Panc1 (cell line): ENCODE data around the gene TMEM164. TPM values are rescaled to one million over a fixed set of nuclear protein-coding genes. Genes with fewer than 3 reads are reported as not detected.

ENCODE experiments used
- ATAC-seq: fragments of 200-7000 bp; cut with Tn5 transposase; 2 replicates; pipeline ENCODE4 v1.9.1; 2020; ENCODE audit warnings: mild to moderate bottlenecking, moderate library complexity
- BruUV-seq: library from RNA; stranded (reverse); fragments of 400-500 nt; replicated peaks from 2 replicates; lab custom pipeline; 2021; lab: Mats Ljungman, UMichigan
- CTCF ChIA-PET: fragments of 300-600 bp; sonication (Branson Sonifier 250); formaldehyde crosslinking; loops from one replicate; lab custom pipeline; 2022; ENCODE audit warnings: antibody characterized with exemption; lab: Charles Lee
- POLR2A ChIA-PET: fragments of 300-600 bp; sonication (Branson Sonifier 250); formaldehyde crosslinking; loops from one replicate; lab custom pipeline; 2022; ENCODE audit warnings: antibody characterized with exemption; lab: Charles Lee
- DNase-seq: peaks from one replicate; pipeline ENCODE4 v3.0.0-alpha.2; 2010; ENCODE audit warnings: low read depth, low spot score
- H3K27ac ChIP-seq: 2 replicates; pipeline ENCODE4 v1.5.1; 2011; ENCODE audit warnings: mild to moderate bottlenecking, low read length, inconsistent platforms
- H3K27me3 ChIP-seq: fragments of 200-500 bp; sonication (Bioruptor generic); 2 replicates; pipeline ENCODE4 v1.6.0; 2014; ENCODE audit warnings: low read length, inconsistent platforms; ENCODE audit not compliant: control insufficient read depth, insufficient read depth
- H3K36me3 ChIP-seq: fragments of 200-500 bp; sonication (Bioruptor generic); 2 replicates; pipeline ENCODE4 v1.5.1; 2014; ENCODE audit warnings: inconsistent platforms, mild to moderate bottlenecking, low read length, moderate library complexity; ENCODE audit not compliant: control insufficient read depth, insufficient read depth
- H3K4me1 ChIP-seq: 2 replicates; pipeline ENCODE4 v1.5.1; 2011; ENCODE audit warnings: inconsistent platforms, mild to moderate bottlenecking, low read length, moderate library complexity; ENCODE audit not compliant: control insufficient read depth, insufficient read depth
- H3K4me3 ChIP-seq, 2 experiments: 2 replicates each; pipeline ENCODE4 v1.5.1; 2011 to 2012; ENCODE audit warnings: low read depth in 2 of 2, low read length in 2 of 2, mild to moderate bottlenecking in 2 of 2, inconsistent platforms in 1 of 2, moderate library complexity in 1 of 2
- H3K9me3 ChIP-seq: fragments of 200-500 bp; sonication (Bioruptor generic); 2 replicates; pipeline ENCODE4 v1.5.1; 2014; ENCODE audit warnings: low read depth, mild to moderate bottlenecking, inconsistent platforms, low read length, moderate library complexity; ENCODE audit not compliant: control insufficient read depth, insufficient read depth
- CTCF ChIP-seq: fragments of 450-650 bp; IDR thresholded peaks from 2 replicates; pipeline ENCODE4 v1.5.1; 2017; ENCODE audit warnings: mild to moderate bottlenecking
- POLR2AphosphoS5 ChIP-seq: IDR thresholded peaks from 2 replicates; pipeline ENCODE4 v1.6.1; 2012; ENCODE audit warnings: mild to moderate bottlenecking, low read depth, low read length, moderate library complexity
- REST ChIP-seq, 2 experiments: IDR thresholded peaks; 2 replicates each; pipeline ENCODE4 v1.6.1; 2011 to 2012; ENCODE audit warnings: low read depth in 2 of 2, control low read depth in 1 of 2, low read length in 1 of 2, mild to moderate bottlenecking in 1 of 2, moderate library complexity in 1 of 2; ENCODE audit not compliant: insufficient read depth in 1 of 2
- SIN3A ChIP-seq: IDR thresholded peaks from 2 replicates; pipeline ENCODE4 v1.6.1; 2012; ENCODE audit warnings: low read depth, mild to moderate bottlenecking, low read length, moderate library complexity, borderline replicate concordance; ENCODE audit not compliant: insufficient read depth
- TCF7L2 ChIP-seq: IDR thresholded peaks from 2 replicates; pipeline ENCODE4 v1.6.1; 2011; ENCODE audit warnings: mild to moderate bottlenecking, low read depth, low read length, inconsistent platforms
- in situ Hi-C: cut with HindIII; loops from 2 replicates; pipeline ENCODE4 v1.10.0; 2016; ENCODE audit warnings: low sequenced_read_pairs, low pct_unique_long_range_greater_than_20kb
- intact Hi-C: fragments of 100-400 bp; cut with micrococcal nuclease; formaldehyde crosslinking; loops from one replicate; pipeline ENCODE4 v1.10.0; 2022; ENCODE audit not compliant: unreplicated experiment
- total RNA-seq: library from RNA; stranded (reverse); gene quantifications from one replicate; pipeline ENCODE4 v1.2.1, GENCODE V29; 2021; ENCODE audit not compliant: unreplicated experiment

TMEM164 gene
- total RNA-seq, 1 experiment from 2014 or later: 32.8 TPM

- no TSS peak for BruUV-seq
- Histone ChIP-seq H3K27ac (no peak overlapping the region), H3K4me1 (no peaks in the 10 kb centered on the region), H3K27me3 (no peaks in the 10 kb centered on the region), H3K36me3 (no peaks in the 10 kb centered on the region), H3K4me3 (no peak overlapping the region), H3K9me3 (no peaks in the 10 kb centered on the region)
- TF ChIP-seq CTCF (no peak), POLR2AphosphoS5 (no peak), TCF7L2 (no peak), REST (IDR thresholded peaks at IDR 0.05; ENCODE audit: insufficient read depth in 1 of 2, low read depth in 2 of 2, low read length in 1 of 2) (no peak), SIN3A (no peak)
- intact Hi-C loops: no loop called here
- DNase-seq: no peak
- ATAC-seq: no peak
- POLR2A ChIA-PET: no interaction called here
- CTCF ChIA-PET: interaction anchor here (1.3 kb wide), 1 partner anchor 192 kb away, joined by 4 read pairs; no protein-coding TSS in a partner anchor
- in situ Hi-C loops: no loop called here
Measured at GRCh38 chrX:109954955-109955354, 48.0 kb upstream of the TMEM164 start.

GRCh38 chrX:109958266-109958665 lies 44.6 kb upstream of the TMEM164 start:
- no peak for ATAC-seq
- POLR2A ChIA-PET: no interaction called here
- DNase-seq: no peak
- TF ChIP-seq TCF7L2: no peak
- no peak for TF ChIP-seq REST (IDR thresholded peaks at IDR 0.05; ENCODE audit: insufficient read depth in 1 of 2, low read depth in 2 of 2, low read length in 1 of 2)
- no peak for TF ChIP-seq CTCF
- TF ChIP-seq POLR2AphosphoS5: no peak
- Histone ChIP-seq H3K4me1 (no peaks in the 10 kb centered on the region), H3K27me3 (no peaks in the 10 kb centered on the region), H3K4me3 (no peak overlapping the region), H3K27ac (no peak overlapping the region), H3K36me3 (no peaks in the 10 kb centered on the region), H3K9me3 (no peaks in the 10 kb centered on the region)
- in situ Hi-C loops (no loop called here), intact Hi-C loops (no loop called here)
- CTCF ChIA-PET: no interaction called here
- BruUV-seq: no TSS peak
